Upper lobe of right lung (tissue), 1 donor: ENCODE results near the gene MRPS17. TPM values are rescaled to one million over a fixed set of nuclear protein-coding genes. Genes with fewer than 3 reads are reported as not detected.

Experiments used
- total RNA-seq: library from RNA; stranded (reverse); fragmentation: NEBNext Ultra II Directional; extraction: Animal tissue kit (Norgen Biotek cat#: 25700); gene quantifications from one replicate; pipeline ENCODE4 v1.2.1, GENCODE V29; 2021
- donor health status: DM: no; HTN: yes; CAD: no; lungs with severe emphysema.

MRPS17 gene
- total RNA-seq, 1 donor from 2014 or later, result 12.6 TPM

Other genes with a start within 250 kb of the MRPS17 start
- not detected for gene SEPTIN14, start 89.1 kb upstream of the MRPS17 start, total RNA-seq
- 3.9 TPM for gene ZNF713, start 64.4 kb upstream of the MRPS17 start, total RNA-seq
- 47.7 TPM for gene NIPSNAP2, start 12.7 kb downstream of the MRPS17 start, total RNA-seq
- 10.1 TPM for gene PSPH, start 99.6 kb downstream of the MRPS17 start, total RNA-seq
- gene CCT6A, start 99.9 kb downstream of the MRPS17 start, total RNA-seq, result 76.2 TPM
- gene SUMF2, start 112.4 kb downstream of the MRPS17 start, total RNA-seq, result 167 TPM
- gene PHKG1, start 141.1 kb downstream of the MRPS17 start, total RNA-seq, result 0.72 TPM
- gene CHCHD2, start 154.6 kb downstream of the MRPS17 start, total RNA-seq, result 200 TPM
- gene NUPR2, start 164.5 kb downstream of the MRPS17 start, total RNA-seq, result 0.98 TPM